Gastrocnemius medialis (tissue), 4 donors: ENCODE data around the gene RELA. TPM values are rescaled to one million over a fixed set of nuclear protein-coding genes. Genes with fewer than 3 reads are reported as not detected.
A peak's percentile ranks its signal among the peaks of the same experiment; 100 is the strongest.

Experiments
- ATAC-seq, 2 donors: fragments of 150-250 bp; one replicate each; pipeline ENCODE4 v1.9.1; 2016
- DNase-seq, 2 donors: peaks; one replicate each; pipeline ENCODE4 v3.0.0-alpha.2; 2019
- H3K27ac ChIP-seq, 4 donors: fragments of 200-600 bp; sonication (generic); 1 replicate in 1 of 4; 2 replicates in 3 of 4; pipeline ENCODE4 v1.5.1; 2016 to 2018; ENCODE audit warnings: mild to moderate bottlenecking in 2 of 4, moderate library complexity in 1 of 4
- H3K27me3 ChIP-seq, 3 donors: fragments of 200-600 bp; sonication (generic) in 2 of 3; 1 replicate in 1 of 3; 2 replicates in 2 of 3; pipeline versions ENCODE4 v1.5.1 to v1.6.0; 2016 to 2019; ENCODE audit warnings: mild to moderate bottlenecking in 1 of 3, moderate library complexity in 1 of 3
- H3K36me3 ChIP-seq, 2 donors: fragments of 200-600 bp; sonication (generic) in 1 of 2; one replicate each; pipeline ENCODE4 v1.5.1; 2017 to 2018
- H3K4me1 ChIP-seq, 2 donors: fragments of 200-600 bp; sonication (generic) in 1 of 2; one replicate each; pipeline ENCODE4 v1.5.1; 2016 to 2017; ENCODE audit warnings: mild to moderate bottlenecking in 2 of 2
- H3K4me3 ChIP-seq, 4 donors: fragments of 200-600 bp; sonication (generic) in 3 of 4; 1 replicate in 1 of 4; 2 replicates in 3 of 4; pipeline ENCODE4 v1.5.1; 2016 to 2019; ENCODE audit warnings: mild to moderate bottlenecking in 2 of 4
- H3K9me3 ChIP-seq, 3 donors: fragments of 200-600 bp; sonication (generic) in 2 of 3; 1 replicate in 1 of 3; 2 replicates in 2 of 3; pipeline ENCODE4 v1.5.1; 2016 to 2019
- POLR2A ChIP-seq, 2 donors: fragments of 450-650 bp; IDR thresholded peaks; one replicate each; pipeline ENCODE4 v1.6.1; 2017; ENCODE audit warnings: antibody characterized with exemption in 2 of 2, mild to moderate bottlenecking in 2 of 2, moderate library complexity in 2 of 2
- in situ Hi-C, 4 donors: fragments of 200-750 bp; cut with MboI; loops; one replicate each; pipeline versions ENCODE4 v1.15.0 to v1.8.0; 2017; ENCODE audit warnings: low sequenced_read_pairs in 4 of 4
- intact Hi-C: fragments of 100-400 bp; cut with DNase I; formaldehyde crosslinking; loops from one replicate; pipeline ENCODE4 v1.15.1; 2023; ENCODE audit warnings: low total_unique reads
- total RNA-seq, 4 donors: library from RNA; depleted of rRNA; stranded (reverse); fragments of >200 nt; gene quantifications; one replicate each; pipeline versions ENCODE4 v1.1.0 to v1.2.3, GENCODE V29; 2016
- TF ChIP-seq, protein P1 (sequence below), 5 experiments: fragments of 450-650 bp in 3 of 5; fragments of 200-600 bp in 2 of 5; sonication (generic) in 2 of 5; IDR thresholded peaks in 4 of 5; conservative IDR thresholded peaks in 1 of 5; 1 replicate in 4 of 5; 2 replicates in 1 of 5; pipeline ENCODE4 v1.5.1; 2016 to 2019; ENCODE audit warnings: antibody characterized with exemption in 5 of 5, mild to moderate bottlenecking in 3 of 5, moderate library complexity in 3 of 5

Gene RELA
- 10 to 100 TPM; 39.7 to 68.3 (median 56.3) TPM for total RNA-seq

DNA sequence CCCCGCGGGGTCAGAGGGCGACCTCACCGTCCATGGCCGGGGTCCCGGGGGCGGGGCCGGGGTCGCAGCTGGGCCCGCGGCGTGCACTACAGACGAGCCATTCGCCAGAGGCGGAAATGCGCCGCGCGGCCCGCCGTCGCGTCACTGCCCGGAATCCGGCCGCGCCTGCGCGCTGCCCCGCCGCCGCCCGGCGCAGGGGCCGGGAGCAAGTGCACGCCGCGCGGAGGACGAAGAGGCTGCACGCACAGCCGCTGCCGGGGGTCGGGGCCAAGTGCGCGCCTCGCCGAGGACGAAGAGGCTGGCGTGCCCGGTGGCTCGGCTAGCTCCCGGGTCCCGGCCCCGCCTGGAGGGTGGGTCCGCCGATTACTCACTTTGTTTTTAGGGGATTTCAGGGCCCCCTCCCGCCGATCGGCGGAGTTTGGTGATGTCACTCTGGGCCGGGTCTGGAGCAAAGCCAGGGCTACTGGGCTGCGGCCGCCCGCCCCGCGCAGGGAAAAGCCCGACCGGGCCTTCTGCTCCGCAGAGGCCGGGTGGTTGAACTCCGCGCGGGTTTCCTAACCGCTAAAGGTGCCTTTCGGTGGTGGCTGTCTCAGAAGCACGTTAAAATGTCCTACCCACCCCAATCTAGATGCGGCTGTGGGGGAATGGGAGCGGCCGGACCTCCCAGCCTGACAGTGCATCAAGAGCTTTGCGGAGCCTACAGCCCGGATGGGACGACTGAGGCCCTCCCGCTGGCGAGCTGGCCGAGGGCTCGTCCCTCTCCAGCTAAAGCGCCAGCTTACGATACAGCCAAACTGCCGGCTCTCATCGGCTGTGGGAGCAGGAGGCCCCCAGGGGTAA lies at the start of gene RELA:
Gene RELA, minus strand, starts transcription at position 118 of the 840 bp plus-strand sequence. Its CDS starts 84 bp downstream, at position 34.
- in situ Hi-C loops (no loop called here), intact Hi-C loops (loop anchor here (1.0 to 5.0 kb wide), 6 partner anchors 10 to 1294 kb away; partner anchors contain the start of genes BANF1, C11orf68, DRAP1 and EIF1AD)
- Histone ChIP-seq H3K9me3 (no peaks in the 10 kb centered on the region), H3K27ac (peak within 1 kb of the TSS; percentile 91 to 99 (median 96)), H3K36me3 (peaks cover 0 to 37% of the 10 kb centered on the region in 2 donors), H3K4me3 (peak within 1 kb of the TSS; percentile 65 to 91 (median 78)), H3K4me1 (peaks cover 22 to 26% of the 10 kb centered on the region in 2 donors), H3K27me3 (no peaks in the 10 kb centered on the region)
- ATAC-seq, result peak; percentile 90
- DNase-seq, result peak; percentile 78 to 89
- peak; percentile 82 to 88 for TF ChIP-seq POLR2A (IDR thresholded peaks at IDR 0.05)
- TF ChIP-seq, protein P1, sequence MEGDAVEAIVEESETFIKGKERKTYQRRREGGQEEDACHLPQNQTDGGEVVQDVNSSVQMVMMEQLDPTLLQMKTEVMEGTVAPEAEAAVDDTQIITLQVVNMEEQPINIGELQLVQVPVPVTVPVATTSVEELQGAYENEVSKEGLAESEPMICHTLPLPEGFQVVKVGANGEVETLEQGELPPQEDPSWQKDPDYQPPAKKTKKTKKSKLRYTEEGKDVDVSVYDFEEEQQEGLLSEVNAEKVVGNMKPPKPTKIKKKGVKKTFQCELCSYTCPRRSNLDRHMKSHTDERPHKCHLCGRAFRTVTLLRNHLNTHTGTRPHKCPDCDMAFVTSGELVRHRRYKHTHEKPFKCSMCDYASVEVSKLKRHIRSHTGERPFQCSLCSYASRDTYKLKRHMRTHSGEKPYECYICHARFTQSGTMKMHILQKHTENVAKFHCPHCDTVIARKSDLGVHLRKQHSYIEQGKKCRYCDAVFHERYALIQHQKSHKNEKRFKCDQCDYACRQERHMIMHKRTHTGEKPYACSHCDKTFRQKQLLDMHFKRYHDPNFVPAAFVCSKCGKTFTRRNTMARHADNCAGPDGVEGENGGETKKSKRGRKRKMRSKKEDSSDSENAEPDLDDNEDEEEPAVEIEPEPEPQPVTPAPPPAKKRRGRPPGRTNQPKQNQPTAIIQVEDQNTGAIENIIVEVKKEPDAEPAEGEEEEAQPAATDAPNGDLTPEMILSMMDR (IDR thresholded peaks at IDR 0.05 in 4 of 5, conservative IDR thresholded peaks at IDR 0.05 in 1 of 5), result peak in 3 of 5 experiments; percentile 11 to 43 (median 29)

DNA sequence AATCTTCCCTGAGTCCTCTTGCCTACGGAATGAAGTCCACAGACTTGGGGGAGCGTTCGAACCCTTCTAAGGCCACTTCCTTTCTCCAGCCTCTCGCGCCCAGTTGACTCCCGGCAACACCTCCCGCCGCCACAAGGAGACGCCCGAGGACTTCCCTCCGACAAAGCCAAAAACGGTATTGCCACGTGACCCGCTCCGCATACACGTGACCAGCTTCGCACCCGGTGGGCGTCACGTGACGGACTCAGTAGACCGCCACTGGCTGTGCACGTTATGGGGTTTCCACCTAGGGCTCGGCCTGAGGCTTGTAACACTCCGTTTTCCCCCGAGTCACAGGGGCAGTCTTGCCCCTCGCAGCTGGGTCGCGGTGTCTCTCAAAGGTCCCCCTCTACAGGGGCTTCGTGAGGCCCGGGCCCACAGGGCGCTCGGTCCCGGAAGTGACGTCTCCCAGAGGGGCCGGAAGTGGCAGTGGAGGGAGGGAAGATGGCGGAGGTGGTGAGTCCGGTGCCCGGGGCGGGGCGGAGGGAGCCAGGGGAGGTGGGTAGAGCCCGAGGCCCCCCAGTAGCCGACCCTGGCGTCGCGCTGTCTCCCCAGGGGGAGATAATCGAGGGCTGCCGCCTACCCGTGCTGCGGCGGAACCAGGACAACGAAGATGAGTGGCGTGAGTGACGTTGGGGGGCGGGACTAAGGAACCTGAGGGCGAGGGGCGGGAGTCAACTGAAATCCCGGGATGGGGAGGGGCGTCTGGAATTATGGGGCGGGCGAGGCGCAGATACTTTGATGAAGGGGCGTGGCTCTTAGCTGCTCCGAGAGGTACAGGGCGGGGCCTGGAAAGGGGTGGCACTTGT lies 49.3 kb upstream of the RELA start, which contains the start of gene KAT5:
Gene KAT5, plus strand, starts transcription at position 468 of the 848 bp plus-strand sequence. Its CDS starts 16 bp downstream, at position 484.
- TF ChIP-seq POLR2A (IDR thresholded peaks at IDR 0.05), result peak; percentile 83 to 86
- TF ChIP-seq, protein P1 (IDR thresholded peaks at IDR 0.05 in 4 of 5, conservative IDR thresholded peaks at IDR 0.05 in 1 of 5), result peak; percentile 98 to 100 (median 100)
- ATAC-seq (peak; percentile 92 to 94), DNase-seq (peak; percentile 97 to 98)
- Histone ChIP-seq H3K27me3 (no peaks in the 10 kb centered on the region), H3K4me3 (peak within 1 kb of the TSS; percentile 73 to 97 (median 84)), H3K9me3 (no peaks in the 10 kb centered on the region), H3K36me3 (peaks cover 0 to 40% of the 10 kb centered on the region in 2 donors), H3K4me1 (peaks cover 15 to 18% of the 10 kb centered on the region in 2 donors), H3K27ac (peak within 1 kb of the TSS; percentile 96 to 100 (median 99))
- in situ Hi-C loops, result loop anchor here (5.0 to 25.0 kb wide), 4 partner anchors 105 to 283 kb away; no protein-coding TSS in a partner anchor
- intact Hi-C loops, result loop anchor here (1.0 to 5.0 kb wide), 7 partner anchors 8 to 277 kb away; partner anchors contain the start of genes AP5B1, PCNX3 and RNASEH2C

DNA sequence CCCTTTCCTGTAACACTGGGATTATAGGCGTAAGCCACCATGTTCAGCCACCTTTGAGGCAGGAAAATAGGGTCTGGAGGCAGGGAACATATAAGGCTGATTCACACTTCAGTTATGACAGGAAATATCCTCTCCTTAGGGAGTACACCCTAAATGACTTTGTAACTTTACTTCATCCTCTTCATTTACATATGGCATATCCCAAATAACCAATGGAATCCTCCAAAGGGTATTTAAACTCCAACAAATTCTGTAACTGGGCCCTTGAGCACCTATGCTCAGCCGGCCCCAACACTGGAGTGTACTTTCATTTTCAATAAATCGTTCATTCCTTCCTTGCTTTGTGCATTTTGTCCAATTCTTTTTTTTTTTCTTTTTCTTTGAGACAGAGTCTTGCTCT lies 47.7 kb upstream of the RELA start:
- DNase-seq (no peak), ATAC-seq (no peak)
- Histone ChIP-seq H3K36me3 (peaks cover 0 to 25% of the 10 kb centered on the region in 2 donors), H3K9me3 (no peaks in the 10 kb centered on the region), H3K27me3 (no peaks in the 10 kb centered on the region), H3K4me3 (no peak overlapping the region), H3K4me1 (peaks cover 15 to 22% of the 10 kb centered on the region in 2 donors), H3K27ac (peak overlapping the region; percentile 96 to 100 (median 99))
- no peak for TF ChIP-seq POLR2A (IDR thresholded peaks at IDR 0.05)
- TF ChIP-seq, protein P1 (IDR thresholded peaks at IDR 0.05 in 4 of 5, conservative IDR thresholded peaks at IDR 0.05 in 1 of 5), result no peak
- in situ Hi-C loops, result loop anchor here (5.0 to 25.0 kb wide), 4 partner anchors 107 to 284 kb away; no protein-coding TSS in a partner anchor
- intact Hi-C loops, result loop anchor here (5.0 kb wide), 1 partner anchor 93 kb away; the partner anchor contains the start of gene PCNX3

DNA sequence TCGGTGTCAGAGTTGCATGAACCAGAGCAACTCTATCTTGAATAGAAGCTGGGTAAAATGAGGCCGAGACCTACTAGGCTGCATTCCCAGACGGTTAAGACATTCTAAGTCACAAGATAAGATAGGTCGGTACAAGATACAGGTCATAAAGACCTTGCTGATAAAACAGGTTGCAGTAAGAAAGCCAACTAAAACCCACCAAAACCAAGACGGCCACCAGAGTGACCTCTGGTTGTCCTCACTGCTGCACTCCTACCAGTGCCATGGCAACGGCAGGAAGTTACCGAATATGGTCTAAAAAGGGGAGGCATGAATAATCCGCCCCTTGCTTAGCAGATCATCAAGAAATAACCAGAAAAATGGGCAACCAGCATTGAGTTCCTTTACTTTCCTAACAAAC lies 46.9 kb upstream of the RELA start:
- Histone ChIP-seq H3K27me3 (no peaks in the 10 kb centered on the region), H3K27ac (no peak overlapping the region), H3K4me1 (peaks cover 15 to 22% of the 10 kb centered on the region in 2 donors), H3K36me3 (peaks cover 0 to 18% of the 10 kb centered on the region in 2 donors), H3K9me3 (no peaks in the 10 kb centered on the region), H3K4me3 (no peak overlapping the region)
- intact Hi-C loops (loop anchor here (5.0 kb wide), 1 partner anchor 92 kb away; the partner anchor contains the start of gene PCNX3), in situ Hi-C loops (loop anchor here (5.0 to 25.0 kb wide), 4 partner anchors 108 to 285 kb away; no protein-coding TSS in a partner anchor)
- DNase-seq (no peak), ATAC-seq (no peak)
- TF ChIP-seq, protein P1 (IDR thresholded peaks at IDR 0.05 in 4 of 5, conservative IDR thresholded peaks at IDR 0.05 in 1 of 5), result no peak
- TF ChIP-seq POLR2A (IDR thresholded peaks at IDR 0.05), result no peak
